ENCODE results near the gene RABEP1.

The RABEP1 gene

DNA sequence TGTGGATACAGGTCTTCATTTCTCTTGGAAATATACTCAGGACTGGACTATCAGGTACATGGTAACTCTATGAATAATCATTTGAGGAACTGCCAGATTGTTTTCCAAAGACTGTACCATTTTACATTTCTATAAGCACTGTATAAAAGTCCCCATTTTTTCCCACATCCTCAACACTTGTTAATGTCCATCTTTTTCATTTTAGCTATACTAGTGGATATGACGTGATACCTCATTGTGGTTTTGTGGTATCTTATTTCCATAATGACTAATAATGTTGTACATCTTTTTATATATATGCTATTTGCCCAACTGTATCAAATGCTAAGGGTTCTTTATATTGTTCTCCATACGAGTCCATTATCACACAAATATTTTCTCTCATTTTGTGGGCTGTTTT, 114.5 kb downstream of the RABEP1 start (continued):
- TF ChIP-seq, protein P1, sequence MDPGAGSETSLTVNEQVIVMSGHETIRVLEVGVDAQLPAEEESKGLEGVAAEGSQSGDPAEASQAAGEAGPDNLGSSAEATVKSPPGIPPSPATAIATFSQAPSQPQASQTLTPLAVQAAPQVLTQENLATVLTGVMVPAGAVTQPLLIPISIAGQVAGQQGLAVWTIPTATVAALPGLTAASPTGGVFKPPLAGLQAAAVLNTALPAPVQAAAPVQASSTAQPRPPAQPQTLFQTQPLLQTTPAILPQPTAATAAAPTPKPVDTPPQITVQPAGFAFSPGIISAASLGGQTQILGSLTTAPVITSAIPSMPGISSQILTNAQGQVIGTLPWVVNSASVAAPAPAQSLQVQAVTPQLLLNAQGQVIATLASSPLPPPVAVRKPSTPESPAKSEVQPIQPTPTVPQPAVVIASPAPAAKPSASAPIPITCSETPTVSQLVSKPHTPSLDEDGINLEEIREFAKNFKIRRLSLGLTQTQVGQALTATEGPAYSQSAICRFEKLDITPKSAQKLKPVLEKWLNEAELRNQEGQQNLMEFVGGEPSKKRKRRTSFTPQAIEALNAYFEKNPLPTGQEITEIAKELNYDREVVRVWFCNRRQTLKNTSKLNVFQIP (CRISPR knock-in tag; IDR thresholded peaks at IDR 0.05; ENCODE audit: borderline replicate concordance, low read depth), result no peak
- TF ChIP-seq GLIS3 (CRISPR knock-in tag; IDR thresholded peaks at IDR 0.05) (no peak), BACH2 (CRISPR knock-in tag; IDR thresholded peaks at IDR 0.05; ENCODE audit: borderline replicate concordance) (no peak), TCF4 (CRISPR knock-in tag; IDR thresholded peaks at IDR 0.05; ENCODE audit: borderline replicate concordance) (no peak), TOX (CRISPR knock-in tag; IDR thresholded peaks at IDR 0.05; ENCODE audit: borderline replicate concordance) (no peak), ARNTL (CRISPR knock-in tag; IDR thresholded peaks at IDR 0.05; ENCODE audit: borderline replicate concordance, low read depth) (no peak)

DNA sequence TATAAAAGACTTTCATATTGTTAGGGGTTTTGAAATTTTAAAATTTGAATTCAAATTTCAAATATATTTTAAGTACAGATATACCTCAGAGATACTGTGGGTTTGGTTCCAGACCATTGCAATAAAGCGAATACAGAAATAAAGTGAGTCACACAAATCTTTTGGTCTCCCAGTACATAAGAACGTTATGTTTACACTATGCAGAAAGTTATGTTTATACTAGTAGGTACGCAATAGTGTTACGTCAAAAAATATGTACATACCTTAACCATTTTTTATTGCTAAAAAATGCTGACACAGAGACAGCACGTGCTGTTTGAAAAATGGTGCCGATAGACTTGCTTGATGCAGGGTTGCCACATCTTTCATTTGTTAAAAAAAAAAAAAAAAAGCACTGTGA, 117.7 kb downstream of the RABEP1 start:
- TF ChIP-seq PPARA (CRISPR knock-in tag; IDR thresholded peaks at IDR 0.05; ENCODE audit: borderline replicate concordance) (no peak), ZC3H10 (CRISPR knock-in tag; IDR thresholded peaks at IDR 0.05) (no peak), ARNTL (CRISPR knock-in tag; IDR thresholded peaks at IDR 0.05; ENCODE audit: borderline replicate concordance, low read depth) (no peak), ZNF565 (CRISPR knock-in tag; conservative IDR thresholded peaks at IDR 0.05; ENCODE audit: low read depth) (no peak), ZNF8 (CRISPR knock-in tag; IDR thresholded peaks at IDR 0.05) (no peak), ZFP30 (CRISPR knock-in tag; IDR thresholded peaks at IDR 0.05) (no peak), ZFP3 (CRISPR knock-in tag; IDR thresholded peaks at IDR 0.05) (no peak), BACH2 (CRISPR knock-in tag; IDR thresholded peaks at IDR 0.05; ENCODE audit: borderline replicate concordance) (no peak), OSR1 (CRISPR knock-in tag; IDR thresholded peaks at IDR 0.05) (no peak), RARB (CRISPR knock-in tag; IDR thresholded peaks at IDR 0.05) (no peak), ZNF70 (CRISPR knock-in tag; IDR thresholded peaks at IDR 0.05) (no peak), ESRRG (CRISPR knock-in tag; IDR thresholded peaks at IDR 0.05) (no peak), TCF4 (CRISPR knock-in tag; IDR thresholded peaks at IDR 0.05; ENCODE audit: borderline replicate concordance) (no peak)
- TF ChIP-seq, protein P2, sequence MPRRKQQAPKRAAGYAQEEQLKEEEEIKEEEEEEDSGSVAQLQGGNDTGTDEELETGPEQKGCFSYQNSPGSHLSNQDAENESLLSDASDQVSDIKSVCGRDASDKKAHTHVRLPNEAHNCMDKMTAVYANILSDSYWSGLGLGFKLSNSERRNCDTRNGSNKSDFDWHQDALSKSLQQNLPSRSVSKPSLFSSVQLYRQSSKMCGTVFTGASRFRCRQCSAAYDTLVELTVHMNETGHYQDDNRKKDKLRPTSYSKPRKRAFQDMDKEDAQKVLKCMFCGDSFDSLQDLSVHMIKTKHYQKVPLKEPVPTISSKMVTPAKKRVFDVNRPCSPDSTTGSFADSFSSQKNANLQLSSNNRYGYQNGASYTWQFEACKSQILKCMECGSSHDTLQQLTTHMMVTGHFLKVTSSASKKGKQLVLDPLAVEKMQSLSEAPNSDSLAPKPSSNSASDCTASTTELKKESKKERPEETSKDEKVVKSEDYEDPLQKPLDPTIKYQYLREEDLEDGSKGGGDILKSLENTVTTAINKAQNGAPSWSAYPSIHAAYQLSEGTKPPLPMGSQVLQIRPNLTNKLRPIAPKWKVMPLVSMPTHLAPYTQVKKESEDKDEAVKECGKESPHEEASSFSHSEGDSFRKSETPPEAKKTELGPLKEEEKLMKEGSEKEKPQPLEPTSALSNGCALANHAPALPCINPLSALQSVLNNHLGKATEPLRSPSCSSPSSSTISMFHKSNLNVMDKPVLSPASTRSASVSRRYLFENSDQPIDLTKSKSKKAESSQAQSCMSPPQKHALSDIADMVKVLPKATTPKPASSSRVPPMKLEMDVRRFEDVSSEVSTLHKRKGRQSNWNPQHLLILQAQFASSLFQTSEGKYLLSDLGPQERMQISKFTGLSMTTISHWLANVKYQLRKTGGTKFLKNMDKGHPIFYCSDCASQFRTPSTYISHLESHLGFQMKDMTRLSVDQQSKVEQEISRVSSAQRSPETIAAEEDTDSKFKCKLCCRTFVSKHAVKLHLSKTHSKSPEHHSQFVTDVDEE (CRISPR knock-in tag; IDR thresholded peaks at IDR 0.05), result no peak
- TF ChIP-seq, protein P3, sequence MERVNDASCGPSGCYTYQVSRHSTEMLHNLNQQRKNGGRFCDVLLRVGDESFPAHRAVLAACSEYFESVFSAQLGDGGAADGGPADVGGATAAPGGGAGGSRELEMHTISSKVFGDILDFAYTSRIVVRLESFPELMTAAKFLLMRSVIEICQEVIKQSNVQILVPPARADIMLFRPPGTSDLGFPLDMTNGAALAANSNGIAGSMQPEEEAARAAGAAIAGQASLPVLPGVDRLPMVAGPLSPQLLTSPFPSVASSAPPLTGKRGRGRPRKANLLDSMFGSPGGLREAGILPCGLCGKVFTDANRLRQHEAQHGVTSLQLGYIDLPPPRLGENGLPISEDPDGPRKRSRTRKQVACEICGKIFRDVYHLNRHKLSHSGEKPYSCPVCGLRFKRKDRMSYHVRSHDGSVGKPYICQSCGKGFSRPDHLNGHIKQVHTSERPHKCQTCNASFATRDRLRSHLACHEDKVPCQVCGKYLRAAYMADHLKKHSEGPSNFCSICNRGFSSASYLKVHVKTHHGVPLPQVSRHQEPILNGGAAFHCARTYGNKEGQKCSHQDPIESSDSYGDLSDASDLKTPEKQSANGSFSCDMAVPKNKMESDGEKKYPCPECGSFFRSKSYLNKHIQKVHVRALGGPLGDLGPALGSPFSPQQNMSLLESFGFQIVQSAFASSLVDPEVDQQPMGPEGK (CRISPR knock-in tag; IDR thresholded peaks at IDR 0.05; ENCODE audit: borderline replicate concordance), result no peak
- TF ChIP-seq, protein P4, sequence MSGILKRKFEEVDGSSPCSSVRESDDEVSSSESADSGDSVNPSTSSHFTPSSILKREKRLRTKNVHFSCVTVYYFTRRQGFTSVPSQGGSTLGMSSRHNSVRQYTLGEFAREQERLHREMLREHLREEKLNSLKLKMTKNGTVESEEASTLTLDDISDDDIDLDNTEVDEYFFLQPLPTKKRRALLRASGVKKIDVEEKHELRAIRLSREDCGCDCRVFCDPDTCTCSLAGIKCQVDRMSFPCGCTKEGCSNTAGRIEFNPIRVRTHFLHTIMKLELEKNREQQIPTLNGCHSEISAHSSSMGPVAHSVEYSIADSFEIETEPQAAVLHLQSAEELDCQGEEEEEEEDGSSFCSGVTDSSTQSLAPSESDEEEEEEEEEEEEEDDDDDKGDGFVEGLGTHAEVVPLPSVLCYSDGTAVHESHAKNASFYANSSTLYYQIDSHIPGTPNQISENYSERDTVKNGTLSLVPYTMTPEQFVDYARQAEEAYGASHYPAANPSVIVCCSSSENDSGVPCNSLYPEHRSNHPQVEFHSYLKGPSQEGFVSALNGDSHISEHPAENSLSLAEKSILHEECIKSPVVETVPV (CRISPR knock-in tag; IDR thresholded peaks at IDR 0.05), result no peak
- ATAC-seq, result no peak

DNA sequence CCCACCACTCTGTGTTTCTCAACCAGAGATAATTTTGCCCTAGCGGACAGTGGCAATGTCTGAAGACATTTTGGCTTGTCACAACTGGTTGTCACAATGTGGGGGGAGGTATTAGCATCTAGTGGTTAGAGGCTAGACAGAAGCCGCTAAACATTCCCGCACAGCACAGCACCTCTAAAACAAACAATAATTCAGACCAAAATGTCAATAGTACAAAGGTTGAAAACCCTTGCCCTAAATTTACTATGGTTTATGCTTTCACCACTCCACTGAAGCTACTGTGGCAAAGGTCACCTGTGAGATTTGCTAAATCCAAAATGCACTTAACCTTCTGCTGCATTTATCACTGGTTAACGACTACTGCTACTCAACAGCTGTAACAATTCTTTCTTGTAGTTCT, 123.3 kb downstream of the RABEP1 start:
- TF ChIP-seq GLIS3 (CRISPR knock-in tag; IDR thresholded peaks at IDR 0.05), result no peak
- no peak for TF ChIP-seq ZFP30 (CRISPR knock-in tag; IDR thresholded peaks at IDR 0.05)
- TF ChIP-seq ISL1 (CRISPR knock-in tag; IDR thresholded peaks at IDR 0.05), result no peak
- TF ChIP-seq TOX (CRISPR knock-in tag; IDR thresholded peaks at IDR 0.05; ENCODE audit: borderline replicate concordance), result no peak
- no peak for TF ChIP-seq ZNF565 (CRISPR knock-in tag; conservative IDR thresholded peaks at IDR 0.05; ENCODE audit: low read depth)
- TF ChIP-seq, protein P2 (CRISPR knock-in tag; IDR thresholded peaks at IDR 0.05), result no peak
- TF ChIP-seq ZNF8 (CRISPR knock-in tag; IDR thresholded peaks at IDR 0.05), result no peak
- no peak for TF ChIP-seq ZC3H10 (CRISPR knock-in tag; IDR thresholded peaks at IDR 0.05)
- TF ChIP-seq TCF4 (CRISPR knock-in tag; IDR thresholded peaks at IDR 0.05; ENCODE audit: borderline replicate concordance), result no peak
- TF ChIP-seq RARB (CRISPR knock-in tag; IDR thresholded peaks at IDR 0.05), result no peak
- TF ChIP-seq, protein P5, sequence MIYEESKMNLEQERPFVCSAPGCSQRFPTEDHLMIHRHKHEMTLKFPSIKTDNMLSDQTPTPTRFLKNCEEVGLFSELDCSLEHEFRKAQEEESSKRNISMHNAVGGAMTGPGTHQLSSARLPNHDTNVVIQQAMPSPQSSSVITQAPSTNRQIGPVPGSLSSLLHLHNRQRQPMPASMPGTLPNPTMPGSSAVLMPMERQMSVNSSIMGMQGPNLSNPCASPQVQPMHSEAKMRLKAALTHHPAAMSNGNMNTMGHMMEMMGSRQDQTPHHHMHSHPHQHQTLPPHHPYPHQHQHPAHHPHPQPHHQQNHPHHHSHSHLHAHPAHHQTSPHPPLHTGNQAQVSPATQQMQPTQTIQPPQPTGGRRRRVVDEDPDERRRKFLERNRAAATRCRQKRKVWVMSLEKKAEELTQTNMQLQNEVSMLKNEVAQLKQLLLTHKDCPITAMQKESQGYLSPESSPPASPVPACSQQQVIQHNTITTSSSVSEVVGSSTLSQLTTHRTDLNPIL (CRISPR knock-in tag; IDR thresholded peaks at IDR 0.05; ENCODE audit: low read depth), result no peak
- TF ChIP-seq, protein P4 (CRISPR knock-in tag; IDR thresholded peaks at IDR 0.05), result no peak
- no peak for TF ChIP-seq OSR1 (CRISPR knock-in tag; IDR thresholded peaks at IDR 0.05)
- ATAC-seq, result no peak

Data from SK-N-SH treated with all-trans-retinoic acid at 6 μM for 48 hours (cell line).